Choroid plexus epithelial cell (primary cell): Measurements from ENCODE around the gene TFDP3.

Experiments used
- DNase-seq: peaks from one replicate; pipeline ENCODE4 v3.0.0-alpha.2; 2010; ENCODE audit warnings: low read depth
- H3K4me3 ChIP-seq: 2 replicates; pipeline ENCODE4 v1.5.1; 2011; ENCODE audit warnings: low read depth, mild to moderate bottlenecking, control low read depth, low read length, moderate library complexity
- CTCF ChIP-seq: conservative IDR thresholded peaks from 2 replicates; pipeline ENCODE4 v1.5.1; 2011; ENCODE audit warnings: low read depth, mild to moderate bottlenecking, control low read depth, inconsistent platforms, low read length, moderate library complexity

Gene TFDP3

GRCh38 chrX:133215747-133216146, 2.4 kb downstream of the TFDP3 start:
- peak; percentile 42 for DNase-seq
- H3K4me3 ChIP-seq, result no peak overlapping the region
- TF ChIP-seq CTCF, result peak; percentile 58

GRCh38 chrX:133215017-133215416, 3.1 kb downstream of the TFDP3 start:
- no peak for TF ChIP-seq CTCF
- H3K4me3 ChIP-seq, result no peak overlapping the region
- DNase-seq, result no peak

DNA sequence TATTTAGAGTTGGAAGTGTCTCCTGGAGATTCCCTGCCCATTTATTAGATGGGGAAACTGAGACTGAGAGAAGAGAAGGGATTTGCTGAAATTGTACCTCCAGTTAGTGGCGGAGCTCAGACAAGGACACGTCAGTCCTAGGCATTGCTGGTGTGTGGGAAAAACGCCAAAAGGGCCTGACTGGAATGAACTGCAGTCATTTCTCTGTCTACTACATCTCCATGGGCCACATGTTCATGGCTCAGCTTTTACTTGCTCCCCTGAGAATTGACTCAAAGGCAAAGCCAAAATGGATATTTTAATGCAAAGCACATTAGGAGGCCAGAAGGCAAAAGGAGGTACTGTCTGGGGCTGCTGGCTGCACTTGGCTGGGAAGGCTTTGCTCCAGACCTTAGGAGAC, 3.9 kb downstream of the TFDP3 start:
- no peak for DNase-seq
- H3K4me3 ChIP-seq, result no peak overlapping the region
- TF ChIP-seq CTCF, result no peak

GRCh38 chrX:133213117-133213516, 5.0 kb downstream of the TFDP3 start:
- DNase-seq, result peak; percentile 1
- TF ChIP-seq CTCF, result no peak
- no peak overlapping the region for H3K4me3 ChIP-seq

- no peak overlapping the region for H3K4me3 ChIP-seq
- DNase-seq, result no peak
- no peak for TF ChIP-seq CTCF
These were observed 10.4 kb downstream of the TFDP3 start for GRCh38 chrX:133207751-133208150.

GRCh38 chrX:133191739-133192039, 26.5 kb downstream of the TFDP3 start:
- no peak overlapping the region for H3K4me3 ChIP-seq
- no peak for DNase-seq
- no peak for TF ChIP-seq CTCF

DNA sequence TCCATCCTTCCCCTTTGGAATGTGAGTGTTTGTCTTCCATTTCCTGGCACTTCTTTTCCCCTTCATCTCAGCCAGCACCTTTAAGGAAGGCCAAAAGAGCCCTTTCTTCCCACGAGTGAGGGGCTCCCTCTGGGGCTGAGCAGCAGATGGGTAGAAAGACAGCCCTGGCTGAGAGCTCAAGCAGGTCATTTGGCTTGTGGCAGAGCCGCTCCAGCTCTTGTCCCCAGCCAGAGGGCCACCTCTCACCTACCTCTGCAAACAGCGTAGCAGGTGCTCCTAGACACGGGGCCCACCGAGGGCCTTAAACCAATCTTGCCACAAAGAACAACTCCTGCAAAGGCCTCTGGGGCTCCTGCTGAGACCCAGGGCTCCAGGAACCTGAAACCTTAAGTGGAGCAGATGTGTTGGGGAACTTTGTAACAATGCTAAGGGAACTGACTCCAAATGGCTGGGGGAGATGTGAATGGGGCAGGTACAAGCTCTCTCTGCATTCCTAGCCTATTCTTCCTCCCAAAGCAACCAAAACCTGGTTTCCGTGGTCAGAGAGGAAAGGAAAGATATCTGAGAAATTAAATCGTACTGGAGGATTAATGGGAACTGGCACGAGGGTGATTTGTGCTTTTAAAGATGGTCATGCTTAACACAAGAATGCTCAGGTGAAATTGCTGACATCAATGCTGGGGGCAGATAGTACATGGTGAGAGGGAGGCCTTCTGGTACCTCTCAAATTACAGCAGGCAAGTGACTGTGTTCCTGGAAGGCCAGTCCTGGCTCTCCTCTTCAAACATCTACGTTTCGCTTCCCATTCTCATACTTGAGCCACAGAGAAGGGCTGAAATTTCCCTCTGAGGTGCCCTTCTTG, 27.0 kb downstream of the TFDP3 start:
- no peak overlapping the region for H3K4me3 ChIP-seq
- TF ChIP-seq CTCF, result no peak
- no peak for DNase-seq
